GM19324 (cell line): ENCODE measurements around the gene DEFB112.

ENCODE experiments used
- ATAC-seq: cut with Tn5 transposase; IDR thresholded peaks from one replicate; pipeline ENCODE4 v1.9.1; 2021; ENCODE audit warnings: mild to moderate bottlenecking, moderate library complexity; ENCODE audit not compliant: unreplicated experiment, low FRiP score

DEFB112 gene

DNA sequence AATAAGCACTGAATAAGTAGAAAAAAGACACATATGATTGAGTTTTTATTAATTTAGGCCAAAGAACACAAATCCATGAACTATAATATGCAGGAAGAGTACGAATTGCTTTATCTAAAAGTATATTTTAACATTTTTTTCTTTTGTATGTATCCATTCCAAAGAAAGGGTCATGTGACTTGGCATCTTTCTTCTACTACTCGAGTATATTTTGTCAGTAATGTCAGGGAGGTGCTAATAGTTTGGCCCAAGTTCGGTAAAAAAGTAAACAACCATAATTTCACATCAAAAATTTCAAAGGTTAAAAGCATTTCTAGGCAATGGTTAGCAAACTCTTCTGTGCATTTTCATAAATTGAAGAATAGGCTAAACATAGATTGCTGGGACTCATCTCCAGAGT is 46.6 kb downstream of the DEFB112 start:
- ATAC-seq: no peak

DNA sequence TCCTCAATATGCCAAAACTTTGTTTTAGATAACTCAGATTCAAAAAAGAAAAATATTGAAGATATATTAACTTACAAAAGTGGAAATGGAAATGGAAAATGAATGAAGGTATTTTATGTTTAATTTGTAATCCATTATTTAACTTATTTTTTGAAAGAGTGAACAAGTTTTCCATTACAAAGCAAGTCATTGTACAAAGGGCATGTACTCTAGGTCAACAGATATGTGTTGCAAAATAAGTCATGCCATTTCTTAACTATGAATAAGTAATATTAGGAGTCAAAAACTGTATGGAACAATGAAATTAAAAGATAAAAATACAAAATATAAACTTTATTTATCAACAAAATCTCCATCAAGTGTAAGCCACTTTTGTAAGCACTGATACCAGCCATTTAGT is 54.5 kb downstream of the DEFB112 start:
- no peak for ATAC-seq
